ENCODE results near the gene KRT3. TPM values are rescaled to one million over a fixed set of nuclear protein-coding genes. Genes with fewer than 3 reads are reported as not detected.

Gene KRT3
- total RNA-seq, 4 donors from 2014 or later = not detected

GRCh38 chr12:52821826-52822660, 26.1 kb upstream of the KRT3 start:
- Histone ChIP-seq H3K36me3 (no peaks in the 10 kb centered on the region), H3K27ac (no peak overlapping the region), H3K4me3 (no peak overlapping the region), H3K4me1 (peaks cover 7% of the 10 kb centered on the region), H3K27me3 (peaks cover 14% of the 10 kb centered on the region), H3K9me3 (no peaks in the 10 kb centered on the region)
- WGBS = 40% methylated on average over 2 of the region's 10 CpGs
- no peak for TF ChIP-seq CTCF (IDR thresholded peaks at IDR 0.05)
- no peak for TF ChIP-seq EP300 (IDR thresholded peaks at IDR 0.05)
- no peak for TF ChIP-seq POLR2A (IDR thresholded peaks at IDR 0.05)
- no peak for TF ChIP-seq POLR2AphosphoS5 (IDR thresholded peaks at IDR 0.05)
- DNase-seq (ENCODE audit: low spot score in 2 of 2) = no peak

- H3K36me3 ChIP-seq = no peaks in the 10 kb centered on the region
- no peak overlapping the region for H3K27ac ChIP-seq
- no peaks in the 10 kb centered on the region for H3K9me3 ChIP-seq
- H3K27me3 ChIP-seq = peaks cover 17% of the 10 kb centered on the region
- 92% methylated on average over 4 of the region's 4 CpGs for WGBS
- peaks cover 7% of the 10 kb centered on the region for H3K4me1 ChIP-seq
- no peak for TF ChIP-seq CTCF (IDR thresholded peaks at IDR 0.05)
- TF ChIP-seq POLR2A (IDR thresholded peaks at IDR 0.05) = no peak
- no peak for TF ChIP-seq POLR2AphosphoS5 (IDR thresholded peaks at IDR 0.05)
- no peak for TF ChIP-seq EP300 (IDR thresholded peaks at IDR 0.05)
- H3K4me3 ChIP-seq = no peak overlapping the region
- no peak for DNase-seq (ENCODE audit: low spot score in 2 of 2)
Measured at GRCh38 chr12:52821071-52821730, 25.3 kb upstream of the KRT3 start.

GRCh38 chr12:52820521-52820920, 24.6 kb upstream of the KRT3 start:
- Histone ChIP-seq H3K9me3 (no peaks in the 10 kb centered on the region), H3K4me1 (peaks cover 7% of the 10 kb centered on the region), H3K27me3 (peaks cover 17% of the 10 kb centered on the region), H3K36me3 (no peaks in the 10 kb centered on the region), H3K4me3 (no peak overlapping the region), H3K27ac (no peak overlapping the region)
- DNase-seq (ENCODE audit: low spot score in 2 of 2) = no peak
- TF ChIP-seq POLR2AphosphoS5 (IDR thresholded peaks at IDR 0.05) = no peak
- no peak for TF ChIP-seq POLR2A (IDR thresholded peaks at IDR 0.05)
- WGBS = 87% methylated on average over 6 of the region's 6 CpGs

GRCh38 chr12:52819731-52820510, 24.0 kb upstream of the KRT3 start:
- no peak for DNase-seq (ENCODE audit: low spot score in 2 of 2)
- Histone ChIP-seq H3K36me3 (no peaks in the 10 kb centered on the region), H3K27me3 (peaks cover 17% of the 10 kb centered on the region), H3K4me1 (peaks cover 7% of the 10 kb centered on the region), H3K4me3 (no peak overlapping the region), H3K9me3 (no peaks in the 10 kb centered on the region), H3K27ac (no peak overlapping the region)
- TF ChIP-seq CTCF (IDR thresholded peaks at IDR 0.05) (no peak), EP300 (IDR thresholded peaks at IDR 0.05) (no peak), POLR2AphosphoS5 (IDR thresholded peaks at IDR 0.05) (no peak), POLR2A (IDR thresholded peaks at IDR 0.05) (no peak)
- 87% methylated on average over 7 of the region's 7 CpGs for WGBS

- DNase-seq (ENCODE audit: low spot score in 2 of 2) = no peak
- TF ChIP-seq CTCF (IDR thresholded peaks at IDR 0.05) (no peak), POLR2A (IDR thresholded peaks at IDR 0.05) (no peak), POLR2AphosphoS5 (IDR thresholded peaks at IDR 0.05) (no peak), EP300 (IDR thresholded peaks at IDR 0.05) (no peak)
- Histone ChIP-seq H3K4me1 (peaks cover 7% of the 10 kb centered on the region), H3K4me3 (no peak overlapping the region), H3K27me3 (peaks cover 17% of the 10 kb centered on the region), H3K27ac (no peak overlapping the region), H3K9me3 (no peaks in the 10 kb centered on the region), H3K36me3 (no peaks in the 10 kb centered on the region)
- WGBS = 68% methylated on average over 7 of the region's 7 CpGs
Measured at GRCh38 chr12:52818887-52819420, 23.0 kb upstream of the KRT3 start.
